SHP77 treated with DMSO at 0.1 percent for 48 hours (cell line): ENCODE measurements around the gene COA6.
"Not testable (repeated sequence)": the region's sequence is repeated elsewhere in the genome, so short reads cannot be mapped to it uniquely, and the experiment has no call there.

Experiments
- DNase-seq: peaks from one replicate; lab custom pipeline; 2025; lab: John Stamatoyannopoulos, UW

The COA6 gene

DNA sequence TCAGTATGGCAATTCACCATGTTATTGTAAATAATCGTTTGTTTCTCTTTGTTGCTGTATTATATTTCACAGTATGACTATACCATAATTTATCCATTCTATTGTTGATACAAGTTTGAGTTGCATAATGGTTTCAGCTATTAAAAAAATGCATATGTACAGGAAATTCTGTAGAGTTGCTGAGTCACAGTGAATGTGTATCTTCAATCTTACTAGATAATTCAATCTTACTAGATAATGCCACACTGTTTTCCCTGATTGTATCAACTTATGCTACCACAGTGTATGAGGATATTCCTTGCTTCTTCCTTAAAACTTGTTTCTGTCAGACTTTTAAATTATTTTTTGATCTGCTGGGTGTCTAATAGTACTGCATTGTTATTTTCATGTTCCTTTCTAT lies 3.5 kb upstream of the COA6 start:
- DNase-seq: no peak

DNA sequence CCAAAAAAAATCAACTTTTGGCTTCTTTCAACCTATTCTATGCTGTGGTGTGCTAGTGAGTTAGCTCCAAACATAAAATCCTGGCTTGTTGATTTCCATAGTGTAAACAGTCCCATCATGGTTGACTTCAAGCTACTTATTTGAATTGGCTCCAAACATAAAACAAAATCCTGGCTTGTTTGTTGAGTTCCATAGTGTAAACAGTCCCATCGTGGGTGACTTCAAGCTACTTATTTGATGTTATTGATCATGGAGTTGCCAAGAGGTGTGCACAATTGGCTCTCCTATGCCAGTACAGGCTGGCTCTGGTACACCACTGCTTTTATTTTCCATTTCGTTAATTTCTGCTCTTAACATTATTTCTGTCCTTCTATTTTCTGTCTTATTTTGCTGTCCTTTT lies 1.8 kb upstream of the COA6 start:
- DNase-seq: no peak

DNA sequence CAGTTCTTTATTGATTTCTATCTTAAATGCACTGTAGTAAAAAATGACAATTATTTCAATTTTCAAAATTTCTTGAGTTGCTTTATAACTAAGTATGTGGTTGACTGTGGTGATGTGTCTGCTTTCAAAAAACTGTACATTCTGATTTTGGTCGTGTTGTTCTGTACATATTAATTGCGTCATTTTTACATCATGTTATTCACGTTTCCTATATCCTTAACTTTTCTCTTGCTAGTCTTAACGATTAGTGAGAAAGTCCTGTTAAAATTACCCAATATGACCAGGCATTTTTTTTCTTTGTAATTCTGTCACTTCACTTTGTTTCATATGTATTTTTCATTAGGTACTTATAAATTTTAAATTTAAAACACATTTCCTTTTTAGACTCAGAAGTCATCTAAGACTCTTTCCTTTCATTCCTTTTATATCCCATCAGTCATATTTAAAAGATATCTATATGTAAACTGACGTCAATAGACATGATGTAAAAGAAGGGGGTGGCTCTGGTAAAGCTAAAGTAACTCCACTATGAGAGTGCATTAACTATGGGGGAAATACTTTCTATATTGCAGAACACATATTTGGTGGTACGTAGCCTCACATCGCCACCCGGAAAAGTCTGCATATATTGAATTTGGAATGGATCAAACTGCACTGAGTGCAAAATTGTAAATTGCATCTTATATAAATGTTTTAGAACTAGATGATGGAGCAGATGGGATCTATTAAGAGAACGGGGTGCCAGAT lies 1.1 kb upstream of the COA6 start:
- no peak for DNase-seq

DNA sequence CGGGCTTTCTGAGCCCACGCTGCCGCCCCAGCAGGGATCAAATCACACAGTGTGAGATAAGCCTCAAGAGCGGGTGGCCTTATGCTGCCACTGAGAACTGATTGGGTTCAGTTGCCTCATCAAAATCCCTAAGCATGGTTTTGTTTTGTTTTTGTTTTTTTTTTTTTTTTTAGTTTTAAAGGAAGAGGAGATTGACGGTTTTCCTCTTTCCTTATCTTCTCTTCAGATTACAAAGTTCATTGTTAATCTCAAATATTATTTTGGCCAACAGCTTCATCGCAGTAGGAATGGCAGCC lies 651 bp downstream of the COA6 start:
- DNase-seq: no peak

DNA sequence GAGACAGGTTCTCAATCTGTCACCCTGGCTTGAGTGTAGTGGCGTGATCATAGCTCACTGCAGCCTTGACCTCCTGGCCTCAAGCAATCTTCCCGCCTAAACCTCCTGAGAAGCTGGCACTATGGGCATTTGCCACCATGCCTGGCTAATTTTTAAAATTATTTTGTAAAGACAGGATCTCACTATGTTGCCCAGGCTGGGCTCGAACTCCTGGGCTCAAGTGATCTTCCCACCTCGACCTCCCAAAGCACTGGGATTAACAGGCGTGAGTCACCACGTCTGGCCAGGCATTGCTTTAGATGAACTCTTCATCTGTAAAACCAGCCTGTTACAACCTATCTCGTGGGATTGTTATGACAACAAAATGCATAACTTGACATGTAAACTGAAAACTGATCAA lies 2.4 kb downstream of the COA6 start:
- DNase-seq: no peak

DNA sequence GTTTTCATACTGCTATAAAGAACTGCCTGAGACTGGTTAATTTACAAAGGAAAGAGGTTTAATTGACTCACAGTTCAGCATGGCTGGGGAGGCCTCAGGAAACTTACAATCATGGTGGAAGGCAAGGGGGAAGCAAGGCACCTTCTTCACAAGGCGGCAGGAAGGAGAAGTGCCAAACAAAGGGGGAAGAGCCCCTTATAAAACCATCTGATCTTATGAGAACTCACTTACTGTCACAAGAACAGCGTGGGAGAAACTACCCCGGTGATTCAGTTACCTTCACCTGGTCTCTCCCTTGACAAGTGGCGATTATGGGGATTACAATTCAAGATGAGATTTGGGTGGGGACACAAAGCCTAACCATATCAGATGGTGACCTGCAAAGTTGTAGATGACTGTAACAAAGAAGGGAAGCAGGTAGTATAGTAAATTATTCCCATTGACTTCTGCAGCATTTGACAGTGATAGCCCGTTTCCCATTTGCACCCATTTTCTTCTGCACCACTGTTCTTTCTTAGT lies 6.4 kb downstream of the COA6 start:
- DNase-seq: not testable (repeated sequence)

DNA sequence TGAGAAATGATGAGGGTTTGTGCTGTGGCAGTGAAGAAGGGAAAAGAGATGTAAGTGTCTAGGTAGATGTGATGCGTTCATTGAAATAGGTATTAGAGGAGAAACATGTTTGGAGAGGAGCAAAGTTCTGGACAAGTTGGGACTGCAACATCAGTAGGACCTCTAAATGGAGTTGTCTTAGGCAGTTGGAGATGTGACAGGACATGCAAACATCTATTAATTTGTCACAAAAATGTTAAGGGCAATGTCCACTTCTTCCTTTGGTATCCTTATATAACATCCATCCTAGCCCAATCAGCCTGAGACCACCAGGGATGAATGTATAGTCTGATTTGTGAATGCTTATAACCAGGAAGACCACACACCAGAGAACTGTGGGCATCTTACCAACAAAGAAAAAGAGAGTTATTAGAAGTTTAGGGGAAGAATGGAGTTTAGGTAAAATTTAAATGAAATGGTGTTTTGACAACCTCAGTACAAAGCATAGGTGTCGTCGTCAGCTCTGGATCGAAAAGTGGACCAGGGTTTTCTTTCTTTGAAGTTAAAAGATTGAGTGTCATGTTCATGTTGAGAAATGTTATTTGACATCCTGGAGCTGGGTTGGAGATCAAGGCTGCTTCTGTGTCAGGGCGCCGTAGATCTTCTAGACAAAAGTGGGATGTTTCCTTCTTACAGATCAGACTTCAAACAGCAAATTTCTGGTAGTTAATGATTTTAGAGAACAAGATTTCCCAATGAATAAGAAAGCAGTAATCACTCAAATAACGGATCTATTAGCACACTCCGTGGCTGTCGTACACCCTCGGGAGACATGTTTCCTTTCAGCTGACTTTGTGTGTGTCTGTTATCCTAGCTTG lies 8.7 kb downstream of the COA6 start:
- no peak for DNase-seq

DNA sequence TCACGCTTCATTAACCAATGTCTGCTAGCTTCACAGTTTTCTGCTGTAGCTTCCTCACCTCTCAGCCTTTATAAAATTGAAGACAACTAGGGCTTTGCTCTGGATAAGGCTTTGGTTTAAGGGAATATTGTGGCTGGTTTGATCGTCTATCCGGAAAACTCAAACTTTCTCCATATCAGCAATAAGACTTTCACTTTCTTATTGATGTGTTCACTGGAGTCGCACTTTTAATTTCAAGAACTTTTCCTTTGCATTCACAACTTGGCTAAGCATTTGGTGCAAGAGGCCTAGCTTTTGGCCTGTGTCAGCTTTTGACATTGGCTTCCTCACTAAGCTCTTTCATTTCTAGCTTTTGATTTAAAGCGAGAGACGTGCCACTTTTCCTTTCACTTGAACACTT lies 12.9 kb downstream of the COA6 start:
- no peak for DNase-seq

DNA sequence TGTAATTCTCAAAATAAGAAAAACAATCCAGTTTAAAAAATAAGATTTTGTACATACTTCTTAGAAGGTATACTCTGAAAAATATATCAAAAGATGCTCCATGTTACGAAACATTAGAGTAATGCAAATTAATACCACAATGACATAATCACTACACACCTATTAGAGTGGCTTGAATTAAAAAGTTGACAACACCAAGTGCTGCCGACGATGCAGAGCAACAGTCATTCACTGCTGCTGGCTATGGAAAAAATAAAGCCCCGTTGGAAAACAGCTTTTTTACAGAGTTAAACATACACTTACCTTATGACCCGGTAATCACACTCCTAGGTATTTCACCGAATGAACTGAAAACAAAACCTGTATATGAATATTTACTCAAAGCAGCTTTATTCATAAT lies 14.8 kb downstream of the COA6 start:
- no peak for DNase-seq

DNA sequence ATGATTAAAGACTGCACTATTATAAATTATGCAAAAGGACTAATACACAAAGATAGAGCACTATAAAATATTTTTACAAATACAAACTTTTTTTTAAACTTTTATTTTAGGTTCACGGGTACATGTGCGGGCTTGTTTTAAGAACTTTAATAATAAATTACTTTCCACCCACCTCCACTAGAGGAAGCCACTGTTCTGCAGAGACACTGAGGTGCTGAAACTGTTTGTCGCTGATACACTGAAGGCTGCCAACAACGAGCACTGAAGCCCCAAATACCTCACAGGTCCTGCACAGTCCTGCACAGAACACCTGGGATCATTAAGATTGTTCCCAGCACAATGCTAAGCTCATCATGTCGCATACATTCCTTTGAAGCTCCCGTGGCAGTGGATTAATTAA lies 19.9 kb downstream of the COA6 start:
- DNase-seq: no peak

DNA sequence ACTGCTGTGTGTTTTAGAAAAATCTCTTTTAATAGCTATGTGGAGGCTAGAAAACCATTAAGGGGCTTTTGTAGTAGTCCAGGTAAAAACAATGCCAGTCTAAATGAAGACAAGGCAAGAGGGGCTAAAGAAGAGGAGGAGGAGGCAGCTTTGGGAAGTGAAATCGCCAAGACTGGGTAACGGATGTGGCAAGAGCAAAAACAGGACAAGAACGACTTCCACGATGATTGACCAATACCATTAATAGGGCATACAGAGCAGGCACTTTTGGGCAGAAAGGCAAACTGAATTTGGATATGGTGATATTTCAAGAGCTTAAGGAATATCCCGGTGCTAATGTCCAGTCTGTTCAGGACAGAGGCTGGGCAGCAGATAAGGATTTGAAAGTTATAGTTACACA lies 22.0 kb downstream of the COA6 start:
- no peak for DNase-seq

DNA sequence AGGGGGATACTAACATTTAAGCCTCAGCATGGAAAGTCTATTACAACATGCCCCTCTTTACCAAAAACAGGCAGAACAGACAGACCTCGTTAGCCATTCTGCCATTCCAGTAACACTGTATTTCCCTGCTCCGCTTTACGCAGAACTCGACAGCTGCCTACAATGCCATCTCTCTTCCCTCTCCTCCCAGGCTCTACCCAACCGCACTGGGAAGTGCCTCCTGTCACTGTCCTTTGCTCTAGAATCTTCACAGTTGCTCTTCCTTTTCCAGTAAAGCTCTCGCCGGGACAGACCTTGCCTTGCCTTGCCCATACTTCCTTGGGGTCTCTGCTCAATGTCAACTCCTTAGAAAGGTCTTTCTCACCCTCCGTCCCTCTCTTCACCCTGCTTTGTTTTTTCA lies 22.8 kb downstream of the COA6 start:
- DNase-seq: no peak

DNA sequence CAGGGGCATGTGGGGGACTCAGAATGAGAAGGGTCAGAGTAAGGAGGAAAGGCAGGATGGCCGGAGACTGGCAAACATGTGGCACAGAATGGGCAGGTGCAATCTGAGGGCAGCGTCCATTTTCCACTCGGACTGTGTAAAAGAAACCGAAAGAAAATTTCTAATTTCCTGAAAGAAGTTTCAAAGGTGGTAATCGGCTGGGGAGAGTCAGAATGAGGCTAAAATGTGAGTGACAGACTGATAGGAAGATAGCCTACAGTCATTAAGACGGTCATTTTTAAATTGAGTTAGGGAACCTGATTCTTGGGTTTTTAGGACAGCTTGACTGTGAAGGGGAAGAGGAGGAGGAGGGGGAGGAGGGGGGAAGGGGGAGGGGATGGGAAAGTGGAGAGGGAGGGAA lies 23.6 kb downstream of the COA6 start:
- DNase-seq: no peak

DNA sequence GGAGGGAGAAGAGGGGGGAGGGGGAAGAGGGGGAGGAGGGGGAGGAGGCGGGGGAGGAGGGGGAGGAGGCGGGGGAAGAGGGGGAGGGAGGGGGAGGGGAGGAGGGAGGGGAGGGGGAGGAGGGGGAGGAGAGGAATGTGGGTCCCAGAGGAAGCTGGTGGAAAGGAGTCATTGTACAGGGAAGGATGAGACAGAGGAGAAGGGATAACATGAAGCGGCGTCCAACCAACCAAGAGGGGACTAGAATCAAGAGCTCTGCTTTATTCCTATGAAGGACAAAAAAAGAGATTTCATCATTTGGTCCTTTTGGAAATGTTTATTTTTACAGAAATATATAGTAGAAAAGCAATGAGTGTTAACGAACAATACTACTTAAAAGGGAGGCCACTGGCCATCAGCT lies 24.5 kb downstream of the COA6 start:
- no peak for DNase-seq

DNA sequence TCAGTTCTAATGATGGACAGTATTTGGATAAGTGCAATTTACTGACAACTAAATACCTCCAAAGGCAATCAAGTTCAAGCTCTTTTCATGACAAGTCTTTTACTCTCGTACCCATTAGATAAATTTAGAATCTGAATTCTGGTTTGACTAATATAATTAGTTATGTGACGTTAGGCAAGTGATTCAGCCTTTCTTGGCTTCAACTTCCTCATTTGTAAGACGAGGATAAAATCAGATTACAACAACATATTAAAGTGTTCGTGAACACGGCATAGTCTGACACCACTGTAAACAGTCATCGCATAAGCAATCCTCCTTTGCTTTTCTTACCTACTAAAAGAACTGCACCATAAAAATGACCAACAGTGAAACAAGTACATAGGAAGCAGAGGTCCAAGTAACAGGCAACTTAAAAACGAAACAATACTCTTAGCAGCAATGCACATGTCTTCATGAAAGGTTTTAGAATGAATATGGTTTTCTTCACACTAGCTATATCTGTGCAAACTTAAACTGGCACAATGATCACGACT lies 25.7 kb downstream of the COA6 start:
- no peak for DNase-seq

DNA sequence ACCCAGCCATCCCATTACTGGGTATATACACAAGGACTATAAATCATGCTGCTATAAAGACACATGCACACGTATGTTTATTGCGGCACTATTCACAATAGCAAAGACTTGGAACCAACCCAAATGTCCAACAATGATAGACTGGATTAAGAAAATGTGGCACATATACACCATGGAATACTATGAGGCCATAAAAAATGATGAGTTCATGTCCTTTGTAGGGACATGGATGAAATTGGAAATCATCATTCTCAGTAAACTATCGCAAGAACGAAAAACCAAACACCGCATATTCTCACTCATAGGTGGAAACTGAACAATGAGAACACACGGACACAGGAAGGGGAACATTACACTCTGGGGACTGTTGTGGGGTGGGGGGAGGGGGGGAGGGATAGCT lies 26.3 kb downstream of the COA6 start:
- DNase-seq: not testable (repeated sequence)

DNA sequence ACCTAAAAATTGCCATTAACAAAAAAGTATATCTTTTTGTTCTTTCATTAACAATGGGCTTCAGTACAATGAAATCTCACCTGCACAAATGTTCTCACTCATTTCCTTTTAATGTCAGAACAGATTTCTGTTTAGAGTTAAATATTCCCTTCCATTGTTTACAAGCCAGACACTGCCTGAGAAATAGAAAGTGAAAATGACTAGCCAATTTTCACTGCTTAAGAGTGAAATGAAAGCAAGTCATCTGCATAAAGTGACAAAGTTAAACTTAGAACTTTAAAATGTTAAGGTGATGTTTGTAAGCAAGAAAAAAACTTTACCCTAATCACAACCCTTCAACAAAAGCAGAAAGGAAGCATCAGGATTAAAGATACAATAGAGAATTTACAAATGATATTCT lies 27.5 kb downstream of the COA6 start:
- DNase-seq: no peak

DNA sequence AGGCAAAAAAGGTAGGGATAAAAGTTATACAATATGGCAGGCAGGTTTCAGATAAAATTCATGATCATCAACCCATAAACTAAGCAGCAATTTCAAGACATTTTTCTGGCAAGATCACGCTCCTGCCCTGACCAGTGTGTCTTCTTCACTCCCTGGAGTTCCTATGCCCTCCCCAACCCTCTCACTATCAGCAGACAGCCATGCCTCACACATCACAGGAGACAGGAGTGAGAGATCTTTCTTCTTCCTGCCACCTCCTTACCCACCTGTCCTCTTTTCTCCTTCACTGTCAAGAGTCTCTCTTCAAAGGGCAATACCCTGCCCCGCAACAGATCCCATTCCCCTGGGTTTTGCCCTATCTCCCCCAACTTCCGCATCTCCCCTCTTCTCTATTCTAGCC lies 28.4 kb downstream of the COA6 start:
- DNase-seq: no peak

DNA sequence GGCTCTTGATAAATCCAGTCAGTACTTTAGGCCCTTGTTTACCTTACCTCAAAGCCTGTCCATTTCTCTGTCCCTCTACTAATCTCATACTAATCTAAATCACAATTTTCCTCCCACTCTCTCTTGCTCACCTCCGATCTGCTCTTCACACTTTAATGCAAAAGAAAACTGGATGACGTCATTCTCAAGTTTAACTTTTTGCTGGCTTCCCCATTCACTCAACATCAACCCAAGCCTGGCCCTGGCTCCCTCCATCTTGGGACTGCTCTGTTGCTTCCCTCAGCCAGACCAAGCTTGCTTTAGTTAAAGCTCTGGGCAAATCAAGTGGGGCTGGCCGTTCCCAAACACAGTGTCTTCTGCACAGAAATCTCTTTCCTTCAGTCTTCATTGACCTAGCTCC lies 29.7 kb downstream of the COA6 start:
- DNase-seq: no peak

DNA sequence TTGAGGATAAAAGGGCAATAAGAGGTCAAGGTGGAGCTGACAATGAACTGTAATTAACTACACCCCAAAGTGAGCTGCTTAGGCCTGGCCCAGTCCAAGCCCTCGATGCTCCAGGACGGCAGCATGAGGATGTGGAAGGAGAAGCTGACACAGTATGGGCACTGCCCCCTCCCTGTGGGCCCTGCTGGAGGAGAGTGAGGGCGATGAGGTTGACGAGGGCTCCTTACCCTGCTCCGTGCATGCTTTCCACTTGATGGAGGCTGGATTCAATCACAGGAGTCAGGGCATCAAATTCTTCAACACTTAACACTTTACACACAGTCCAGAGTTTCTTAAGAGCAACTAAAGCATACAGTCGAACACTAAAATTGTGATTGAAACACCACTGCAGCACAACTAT lies 32.4 kb downstream of the COA6 start:
- DNase-seq: no peak

DNA sequence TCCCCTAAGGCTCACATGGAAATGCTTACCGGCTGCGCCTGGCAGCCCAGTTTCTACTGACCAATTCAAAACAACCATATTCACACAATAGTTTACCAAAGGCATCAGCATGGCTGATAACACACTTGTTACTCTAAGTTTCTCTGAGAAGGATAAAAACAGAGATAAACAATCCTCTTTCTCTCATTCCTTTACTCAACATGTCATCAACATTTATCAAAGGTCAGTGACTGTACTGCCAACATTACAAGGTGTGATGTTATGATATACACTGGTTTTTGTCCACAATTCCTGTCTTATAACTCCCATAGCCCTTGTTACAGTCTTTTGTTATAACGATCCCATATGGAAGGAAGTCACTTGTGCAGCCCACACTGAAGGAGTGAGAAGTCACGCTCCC lies 33.6 kb downstream of the COA6 start:
- DNase-seq: no peak

DNA sequence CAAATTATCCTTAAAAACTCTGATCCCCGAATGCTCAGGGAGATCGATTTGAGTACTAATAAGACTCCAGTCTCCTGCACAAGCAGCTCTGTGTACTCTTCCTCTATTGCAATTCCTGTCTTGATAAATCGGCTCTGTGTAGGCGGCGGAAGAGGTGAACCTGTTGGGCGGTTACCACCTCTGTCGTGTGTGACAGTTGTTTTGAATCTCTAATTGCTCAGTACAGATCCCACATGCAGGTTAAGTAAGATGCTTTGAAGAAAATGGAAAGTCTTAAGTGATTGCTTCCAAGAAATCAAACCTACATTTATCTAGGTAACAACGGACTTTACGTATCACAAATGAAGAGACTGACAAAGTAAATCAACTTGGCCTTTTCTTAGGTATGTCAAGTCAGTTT lies 35.5 kb downstream of the COA6 start:
- no peak for DNase-seq

DNA sequence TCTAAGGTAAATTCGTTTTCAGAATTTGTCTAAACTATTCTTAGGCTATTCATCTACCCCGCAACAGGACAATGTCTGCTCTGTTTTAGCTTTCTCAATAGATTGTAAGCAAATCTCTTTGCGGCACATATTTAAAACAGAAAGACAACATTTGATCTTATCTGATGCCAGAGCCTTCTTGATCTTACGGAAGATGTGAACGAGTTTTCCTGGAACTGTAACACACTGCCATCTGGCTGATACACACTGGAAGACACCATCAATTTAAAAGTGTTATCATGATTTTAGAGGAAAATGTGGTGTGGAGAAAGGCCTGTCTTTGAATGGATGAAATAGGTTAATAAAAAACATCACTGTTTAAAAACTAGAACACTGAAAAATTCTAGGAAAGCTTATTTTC lies 36.1 kb downstream of the COA6 start:
- DNase-seq: no peak
